Astrocyte of the hippocampus (primary cell): ENCODE results near the gene NPLOC4.
A peak's percentile ranks its signal among the peaks of the same experiment; 100 is the strongest.

Experiments
- DNase-seq: peaks from one replicate; pipeline ENCODE4 v3.0.0; 2011; ENCODE audit warnings: low read depth, low spot score

Gene NPLOC4

GRCh38 chr17:81519284-81520020 is 117.5 kb downstream of the NPLOC4 start:
- peak; percentile 70 for DNase-seq

DNA sequence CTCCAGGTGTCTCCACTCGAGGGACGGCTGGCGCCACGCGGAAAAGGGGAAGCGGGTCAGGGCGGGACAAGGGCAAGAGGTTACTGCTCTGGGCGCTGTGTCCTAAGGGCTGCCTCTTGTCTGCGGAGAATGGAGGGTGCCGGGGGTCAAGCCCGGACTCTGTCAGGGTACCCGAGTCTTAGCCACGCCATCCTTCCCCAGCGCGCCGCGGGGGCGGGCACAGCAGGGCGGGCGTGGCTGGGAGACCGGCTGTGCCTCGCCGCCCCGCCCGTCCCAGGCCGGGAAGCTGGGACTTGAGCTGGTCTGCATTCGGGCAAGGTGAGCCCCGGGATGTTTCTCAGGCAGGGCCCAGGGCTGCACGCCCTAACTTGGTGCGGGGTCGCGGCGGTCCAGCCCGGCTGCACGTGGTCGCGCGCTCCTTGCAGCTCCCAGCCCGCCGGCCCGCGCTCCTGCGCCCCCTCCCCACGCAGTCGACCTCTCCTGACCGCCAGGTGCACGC is 118.1 kb downstream of the NPLOC4 start:
- peak; percentile 64 for DNase-seq

DNA sequence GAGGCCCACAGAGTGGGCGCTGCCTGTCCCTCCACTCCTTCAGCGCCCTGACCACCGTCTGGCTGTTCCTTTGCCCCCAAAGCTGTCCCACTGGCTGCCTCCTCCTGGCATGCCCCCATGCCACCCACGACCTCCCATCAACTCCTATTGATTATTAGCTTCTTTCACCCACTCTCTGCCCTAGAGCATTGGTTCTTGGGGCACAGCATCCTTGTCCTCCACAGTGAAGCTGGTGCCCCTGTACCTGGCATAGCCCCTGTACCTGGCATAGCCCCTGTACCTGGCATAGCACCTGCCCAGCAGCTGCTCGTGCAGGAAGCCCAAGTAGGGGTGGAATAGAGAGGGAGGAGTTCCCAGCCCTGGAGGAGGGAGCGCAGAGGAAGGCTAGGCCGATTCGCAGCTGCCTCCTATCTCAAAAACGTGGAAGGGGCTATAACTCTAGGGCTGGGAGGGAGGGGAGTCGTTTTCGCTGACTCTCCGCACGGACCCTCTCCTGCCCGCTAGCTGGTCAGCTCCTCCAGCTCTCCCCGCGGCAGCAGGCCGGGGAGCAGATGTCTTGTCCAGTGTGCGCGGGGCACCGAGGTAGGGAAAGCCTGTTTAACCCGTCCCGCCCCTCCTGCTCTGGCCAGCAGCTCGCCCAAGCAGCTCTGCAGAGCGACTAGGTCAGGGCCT is 118.7 kb downstream of the NPLOC4 start:
- no peak for DNase-seq

DNA sequence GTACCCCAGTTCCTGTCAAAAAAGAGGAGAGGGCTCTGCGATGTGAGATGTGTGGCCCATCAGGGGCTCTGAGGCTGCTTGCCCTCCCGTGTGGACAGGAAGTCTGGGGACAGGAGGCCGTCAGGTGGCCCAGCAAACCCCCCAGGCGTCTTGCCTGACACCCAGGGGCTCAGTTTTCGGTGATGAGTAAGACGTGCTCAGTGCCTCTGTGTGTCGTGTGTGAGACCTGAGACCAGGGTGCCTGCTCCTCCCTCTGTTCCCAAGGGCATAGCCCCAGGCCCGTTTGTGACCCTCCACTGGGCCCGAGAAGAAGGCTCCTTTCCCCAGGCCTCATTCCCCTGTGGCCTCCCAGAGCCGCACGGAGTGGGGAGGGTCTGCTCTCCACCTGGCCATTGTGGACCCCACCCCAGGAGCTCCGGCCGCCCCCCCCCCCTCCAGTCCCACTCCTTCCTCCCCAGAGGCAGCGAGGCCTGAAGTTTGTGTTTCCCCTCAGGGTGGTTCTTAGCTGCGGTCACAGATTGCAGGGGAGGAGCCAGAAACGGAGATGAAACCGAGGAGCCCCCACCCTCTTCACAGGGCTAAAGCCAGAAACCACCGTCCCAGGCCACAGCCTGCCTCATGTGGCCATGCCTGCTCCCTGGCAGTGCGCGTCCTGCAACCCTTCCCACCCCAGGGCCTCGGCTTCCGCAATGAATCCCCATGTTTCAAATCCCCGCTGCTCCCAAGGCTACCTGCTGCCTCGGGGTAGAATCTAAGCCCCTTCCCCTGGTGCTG is 119.4 kb downstream of the NPLOC4 start:
- peak; percentile 67 for DNase-seq

DNA sequence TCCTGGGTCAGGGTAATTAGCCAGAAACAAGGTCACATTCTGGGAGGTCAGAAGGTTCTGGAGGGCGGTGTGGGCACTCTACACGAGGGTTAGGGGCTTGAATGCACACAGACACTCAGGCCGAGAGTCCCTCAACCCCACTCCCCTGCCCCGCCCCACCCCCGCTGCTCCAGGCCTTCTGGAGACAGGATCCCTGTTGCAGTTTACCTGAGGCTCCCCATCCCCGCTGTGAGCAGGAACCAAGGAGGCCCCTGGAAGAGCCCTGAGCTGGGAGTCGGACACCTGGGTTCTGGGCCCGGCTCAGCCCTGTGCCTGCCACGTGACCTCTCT is 119.9 kb downstream of the NPLOC4 start:
- DNase-seq: no peak

- DNase-seq: no peak
Measured at GRCh38 chr17:81516439-81516838, 120.5 kb downstream of the NPLOC4 start.

- no peak for DNase-seq
Measured at GRCh38 chr17:81515530-81516041, 121.3 kb downstream of the NPLOC4 start.

- peak; percentile 96 for DNase-seq
Measured at GRCh38 chr17:81514739-81515529, 122.0 kb downstream of the NPLOC4 start.

DNA sequence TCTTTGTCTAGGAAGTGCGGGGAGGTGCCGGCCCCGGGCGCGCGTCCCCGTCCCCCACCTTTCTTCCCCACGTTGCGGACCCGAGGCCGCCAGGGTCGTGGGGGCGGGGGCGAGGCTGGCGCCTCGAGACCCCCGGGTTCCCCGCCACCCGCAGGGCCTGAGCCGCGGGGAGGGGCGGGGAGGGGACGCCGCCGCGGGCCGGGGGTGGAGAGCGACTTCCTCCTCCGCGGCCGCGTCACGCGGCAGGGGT is 122.5 kb downstream of the NPLOC4 start:
- no peak for DNase-seq

DNA sequence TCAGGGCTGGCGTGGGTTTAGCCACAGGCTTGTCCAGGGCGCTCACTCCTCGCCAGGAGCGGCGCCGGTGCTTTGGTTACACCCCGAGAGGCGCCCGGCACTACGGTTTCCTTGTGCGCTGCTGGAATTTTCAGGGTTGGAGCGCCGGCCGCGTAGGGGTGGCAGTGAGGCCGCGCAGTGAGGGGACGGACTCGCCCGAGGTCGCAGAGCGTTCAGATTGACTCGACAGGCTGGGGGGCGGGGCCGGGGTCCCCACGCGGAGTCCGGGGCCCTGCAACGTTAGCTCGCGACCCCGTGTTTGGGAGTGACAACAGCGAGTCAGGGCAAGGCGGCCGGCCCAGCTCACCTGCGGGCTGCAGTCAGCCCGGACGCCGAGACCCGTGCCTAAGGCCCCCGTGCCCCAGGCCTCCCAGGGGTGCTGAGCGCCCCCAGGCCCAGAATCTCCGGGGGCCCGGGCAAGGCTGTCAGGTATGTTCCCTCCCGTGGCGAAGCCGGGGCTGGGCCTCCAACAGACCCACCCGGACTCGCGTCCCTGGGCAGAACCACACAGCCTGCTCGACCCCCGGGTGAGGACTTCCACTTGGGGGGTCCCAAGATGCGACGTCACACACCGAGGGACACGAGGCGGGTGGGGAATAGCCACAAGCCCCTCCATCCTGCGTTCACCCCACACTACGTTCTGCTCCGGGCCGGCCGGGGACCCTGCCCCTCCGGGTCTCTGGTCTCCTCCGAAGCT is 123.0 kb downstream of the NPLOC4 start:
- peak; percentile 89 for DNase-seq

- peak; percentile 77 for DNase-seq
Measured at GRCh38 chr17:81513372-81513752, 123.5 kb downstream of the NPLOC4 start.

DNA sequence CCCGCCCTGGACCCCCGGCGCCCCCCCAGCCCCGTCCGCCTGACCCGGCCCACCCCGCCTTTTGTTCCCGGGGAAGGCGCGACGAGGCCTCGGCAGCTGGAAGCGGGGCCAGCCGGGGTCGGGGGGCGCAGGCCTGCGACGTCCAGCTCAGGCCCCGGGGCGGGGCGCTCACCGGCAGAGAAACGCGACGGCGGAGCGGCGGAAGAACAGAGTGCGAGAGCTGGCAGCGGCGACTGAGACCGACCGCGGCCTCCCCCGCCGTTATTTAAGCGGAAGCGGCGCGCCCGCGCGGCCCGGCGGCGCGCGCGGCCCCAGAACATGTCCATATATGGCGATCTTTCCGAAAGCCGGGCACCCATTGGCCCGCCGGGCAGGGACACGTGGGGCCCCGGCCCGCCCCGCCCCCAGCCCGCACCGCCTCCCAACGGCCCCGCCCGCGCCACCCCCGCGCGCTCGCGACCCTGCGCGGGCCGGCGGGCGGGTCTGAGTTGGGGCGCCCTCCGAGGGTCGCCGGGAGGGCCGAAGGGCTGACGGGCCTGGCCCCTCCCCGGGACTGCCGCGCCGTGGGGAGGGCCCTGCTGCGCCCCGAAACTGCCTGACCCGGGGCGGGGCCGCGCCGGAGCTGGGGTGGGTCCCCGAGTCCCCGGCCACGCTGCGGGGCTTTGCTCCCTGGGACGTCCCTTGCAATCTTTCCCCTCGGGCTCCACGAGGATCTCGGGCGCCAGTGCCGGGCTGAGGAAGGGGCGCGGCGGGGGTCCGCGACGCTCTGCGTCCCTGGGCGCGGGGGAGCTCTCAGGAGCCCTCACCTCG is 124.1 kb downstream of the NPLOC4 start, which contains the start of gene ACTG1:
TSS of gene ACTG1 (minus strand) at position 238 of the 810 bp plus-strand sequence. CDS start 445 bp downstream, outside the sequence.
- DNase-seq: peak; percentile 99

DNA sequence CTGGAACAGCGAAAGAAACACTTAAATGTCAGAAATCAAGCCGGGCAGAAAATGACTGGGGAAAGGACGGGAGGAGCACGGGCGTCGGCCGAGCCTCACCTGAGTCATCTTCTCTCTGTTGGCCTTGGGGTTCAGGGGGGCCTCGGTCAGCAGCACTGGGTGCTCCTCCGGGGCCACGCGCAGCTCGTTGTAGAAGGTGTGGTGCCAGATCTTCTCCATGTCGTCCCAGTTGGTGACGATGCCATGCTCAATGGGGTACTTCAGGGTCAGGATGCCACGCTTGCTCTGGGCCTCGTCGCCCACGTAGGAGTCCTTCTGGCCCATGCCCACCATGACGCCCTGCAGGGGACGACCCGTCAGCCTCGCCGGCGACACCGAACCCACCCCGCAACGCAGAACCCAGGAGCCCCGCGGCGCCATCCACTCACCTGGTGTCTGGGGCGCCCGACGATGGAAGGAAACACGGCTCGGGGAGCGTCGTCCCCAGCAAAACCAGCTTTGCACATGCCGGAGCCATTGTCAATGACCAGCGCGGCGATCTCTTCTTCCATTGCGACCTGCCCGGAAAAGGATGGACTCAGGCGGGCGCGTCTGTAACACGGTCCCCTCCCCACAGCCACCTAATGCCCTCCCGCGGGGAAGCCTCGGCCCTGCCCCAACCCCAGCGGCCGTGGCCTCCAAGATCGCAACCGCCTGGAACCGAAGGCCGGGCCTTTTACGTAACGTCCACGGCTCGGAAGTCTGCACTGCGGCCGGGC is 124.9 kb downstream of the NPLOC4 start:
- peak; percentile 67 for DNase-seq

DNA sequence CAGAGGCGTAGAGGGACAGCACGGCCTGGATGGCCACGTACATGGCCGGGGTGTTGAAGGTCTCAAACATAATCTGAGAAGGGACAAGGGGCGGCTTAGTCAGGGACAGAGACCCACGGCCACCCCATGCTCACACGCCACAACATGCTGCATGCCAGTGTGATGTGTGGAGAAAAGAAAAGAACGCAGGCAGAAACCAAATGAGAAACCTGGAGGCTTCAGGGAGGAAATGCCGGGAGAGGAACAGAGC is 125.4 kb downstream of the NPLOC4 start:
- DNase-seq: no peak

- peak; percentile 69 for DNase-seq
Measured at GRCh38 chr17:81510785-81511553, 125.9 kb downstream of the NPLOC4 start.

GRCh38 chr17:81509972-81510784 is 126.7 kb downstream of the NPLOC4 start:
- DNase-seq: peak; percentile 27

GRCh38 chr17:81509207-81509971 is 127.5 kb downstream of the NPLOC4 start:
- peak; percentile 41 for DNase-seq
